HCT116 (cell line): ENCODE results near the gene COX10.

Experiments used
- ATF3 ChIP-seq: IDR thresholded peaks from 2 replicates; pipeline ENCODE4 v1.6.1; 2012
- CBX3 ChIP-seq: IDR thresholded peaks from 2 replicates; pipeline ENCODE4 v1.6.1; 2012; ENCODE audit warnings: low read depth
- CTCF ChIP-seq, 3 experiments: fragments of 200-600 bp in 1 of 3; sonication (generic) in 1 of 3; IDR thresholded peaks in 2 of 3; conservative IDR thresholded peaks in 1 of 3; 2 replicates each; pipeline ENCODE4 v1.5.1; 2012 to 2017; ENCODE audit warnings: low read depth in 2 of 3, low read length in 2 of 3, antibody characterized with exemption in 1 of 3, borderline replicate concordance in 1 of 3, control low read depth in 1 of 3, mild to moderate bottlenecking in 1 of 3, mixed read lengths in 1 of 3, mixed run types in 1 of 3, moderate library complexity in 1 of 3; ENCODE audit not compliant: insufficient read depth in 1 of 3
- EZH2 ChIP-seq: fragments of 200-600 bp; sonication (generic); IDR thresholded peaks from 2 replicates; pipeline ENCODE4 v1.6.1; 2017; ENCODE audit warnings: antibody characterized with exemption, mixed run types
- FOSL1 ChIP-seq: IDR thresholded peaks from 2 replicates; pipeline ENCODE4 v1.6.1; 2012; ENCODE audit warnings: low read depth
- POLR2A ChIP-seq: IDR thresholded peaks from 2 replicates; pipeline ENCODE4 v1.7.0; 2011; ENCODE audit warnings: borderline replicate concordance; ENCODE audit not compliant: insufficient read depth, insufficient read length; ENCODE audit errors: extremely low read depth
- POLR2AphosphoS5 ChIP-seq: IDR thresholded peaks from 2 replicates; pipeline ENCODE4 v1.6.1; 2011; ENCODE audit warnings: mild to moderate bottlenecking, low read depth, low read length, moderate library complexity
- RAD21 ChIP-seq: IDR thresholded peaks from 2 replicates; pipeline ENCODE4 v1.6.1; 2012; ENCODE audit warnings: low read depth, mild to moderate bottlenecking
- REST ChIP-seq: IDR thresholded peaks from 2 replicates; pipeline ENCODE4 v1.6.1; 2012; ENCODE audit warnings: low read depth
- SIN3A ChIP-seq: IDR thresholded peaks from 2 replicates; pipeline ENCODE4 v1.6.1; 2012; ENCODE audit warnings: low read depth
- YY1 ChIP-seq: IDR thresholded peaks from 2 replicates; pipeline ENCODE4 v1.6.1; 2011; ENCODE audit warnings: low read length, low read depth, moderate library complexity, mild to moderate bottlenecking; ENCODE audit not compliant: insufficient replicate concordance; ENCODE audit errors: extremely low read depth

- TF ChIP-seq REST, result no peak
- TF ChIP-seq CTCF (IDR thresholded peaks at IDR 0.05 in 2 of 3, conservative IDR thresholded peaks at IDR 0.05 in 1 of 3; ENCODE audit: borderline replicate concordance in 1 of 3, insufficient read depth in 1 of 3, low read depth in 2 of 3, low read length in 2 of 3), result no peak
- no peak for TF ChIP-seq SIN3A
- no peak for TF ChIP-seq EZH2
- TF ChIP-seq FOSL1, result no peak
- TF ChIP-seq YY1, result no peak
- TF ChIP-seq POLR2A, result no peak
- no peak for TF ChIP-seq ATF3
- no peak for TF ChIP-seq RAD21
- no peak for TF ChIP-seq POLR2AphosphoS5
- TF ChIP-seq CBX3, result no peak
These were observed 26.3 kb downstream of the COX10 start for GRCh38 chr17:14095631-14096030.
